GM21619 (cell line): Measurements from ENCODE around the gene GOLGA3.
A peak's percentile ranks its signal among the peaks of the same experiment; 100 is the strongest.
"Not testable (repeated sequence)": the region's sequence is repeated elsewhere in the genome, so short reads cannot be mapped to it uniquely, and the experiment has no call there.

Source experiments
- ATAC-seq: cut with Tn5 transposase; IDR thresholded peaks from one replicate; pipeline ENCODE4 v1.9.1; 2021; ENCODE audit not compliant: unreplicated experiment

The GOLGA3 gene

DNA sequence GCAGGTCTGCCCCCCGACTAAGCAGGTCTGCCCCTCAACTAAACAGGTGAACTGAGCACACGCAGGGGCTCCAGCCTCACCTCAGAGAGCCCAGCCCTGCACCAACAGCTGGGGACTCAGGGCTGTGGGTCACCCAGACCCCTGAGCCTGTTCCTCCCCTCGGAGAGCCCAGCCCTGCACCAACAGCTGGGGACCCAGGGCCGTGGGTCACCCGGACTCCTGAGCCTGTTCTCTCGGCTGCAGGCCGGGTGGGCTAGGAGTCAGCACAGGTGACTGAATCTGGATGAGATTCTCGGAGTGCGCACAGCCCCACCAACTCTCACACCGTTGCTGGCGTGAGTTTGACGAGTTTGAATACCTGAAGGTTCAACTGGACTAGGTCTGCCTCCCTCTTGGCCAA lies 46.7 kb downstream of the GOLGA3 start:
- ATAC-seq: no peak

DNA sequence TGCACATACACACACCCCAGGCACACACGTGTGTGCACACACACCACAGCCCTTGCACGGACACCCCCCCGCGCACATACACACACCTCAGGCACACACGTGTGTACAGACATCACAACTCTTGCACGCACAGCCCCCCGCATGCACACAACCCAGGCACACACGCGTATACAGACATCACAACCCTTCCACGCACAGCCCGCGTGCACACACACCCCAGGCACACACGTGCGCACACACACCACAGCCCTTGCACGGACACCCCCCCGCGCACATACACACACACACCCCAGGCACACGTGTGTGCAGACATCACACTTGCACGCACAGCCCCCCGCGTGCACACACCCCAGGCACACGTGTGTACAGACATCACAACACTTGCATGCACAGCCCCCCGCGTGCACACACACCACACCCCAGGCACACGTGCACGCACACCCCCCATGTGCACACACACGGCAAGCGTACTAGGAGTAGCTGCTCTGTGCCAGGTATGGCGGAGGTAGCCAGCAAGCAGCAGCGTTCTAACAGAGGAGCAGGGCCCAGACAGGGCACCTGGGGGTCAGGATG lies 48.8 kb downstream of the GOLGA3 start:
- ATAC-seq: no peak

- ATAC-seq: no peak
These were observed 51.1 kb downstream of the GOLGA3 start for GRCh38 chr12:132777614-132778013.

GRCh38 chr12:132776816-132777568 lies 51.7 kb downstream of the GOLGA3 start:
- ATAC-seq: no peak

DNA sequence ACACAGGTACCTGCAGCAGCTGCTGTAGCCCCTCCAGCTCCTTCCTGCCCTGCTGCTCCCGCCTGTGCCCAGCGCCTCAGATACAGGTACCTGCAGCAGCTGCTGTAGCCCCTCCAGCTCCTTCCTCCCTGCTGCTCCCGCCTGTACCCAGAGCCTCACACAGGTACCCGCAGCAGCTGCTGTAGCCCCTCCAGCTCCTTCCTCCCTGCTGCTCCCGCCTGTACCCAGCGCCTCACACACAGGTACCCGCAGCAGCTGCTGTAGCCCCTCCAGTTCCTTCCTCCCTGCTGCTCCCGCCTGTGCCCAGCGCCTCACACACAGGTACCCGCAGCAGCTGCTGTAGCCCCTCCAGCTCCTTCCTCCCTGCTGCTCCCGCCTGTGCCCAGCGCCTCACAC lies 52.4 kb downstream of the GOLGA3 start:
- ATAC-seq: not testable (repeated sequence)

GRCh38 chr12:132775502-132776229 lies 53.0 kb downstream of the GOLGA3 start:
- ATAC-seq: no peak

DNA sequence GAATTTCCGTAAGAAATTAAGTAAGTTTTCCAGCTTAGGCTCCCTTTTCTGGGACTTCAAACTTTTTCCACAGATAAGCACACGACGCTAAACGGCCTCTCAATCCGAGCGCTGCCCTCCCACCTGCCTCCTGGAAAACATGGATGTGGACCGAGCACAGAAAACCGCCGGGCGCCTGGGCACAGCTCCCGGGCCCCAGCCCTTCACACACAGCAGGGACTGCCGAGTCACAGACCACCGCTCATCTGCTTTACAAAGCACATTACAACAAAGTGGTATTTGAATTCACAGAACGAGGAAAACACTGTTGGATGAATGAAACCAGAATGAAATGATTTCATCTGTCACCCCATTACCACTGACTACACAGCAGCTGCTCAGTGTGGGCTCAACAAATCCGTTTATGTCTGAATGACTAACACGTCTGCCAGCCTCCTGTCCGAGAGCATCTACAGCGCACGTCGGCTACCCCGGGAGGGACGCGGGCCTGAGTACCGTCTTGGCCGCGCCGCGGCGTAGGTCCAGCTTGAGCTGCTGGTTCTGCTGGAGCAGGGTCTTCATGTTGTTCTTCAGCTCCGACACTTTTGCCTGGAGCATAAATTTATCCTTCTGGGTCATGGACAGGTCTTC lies 53.9 kb downstream of the GOLGA3 start:
- no peak for ATAC-seq

DNA sequence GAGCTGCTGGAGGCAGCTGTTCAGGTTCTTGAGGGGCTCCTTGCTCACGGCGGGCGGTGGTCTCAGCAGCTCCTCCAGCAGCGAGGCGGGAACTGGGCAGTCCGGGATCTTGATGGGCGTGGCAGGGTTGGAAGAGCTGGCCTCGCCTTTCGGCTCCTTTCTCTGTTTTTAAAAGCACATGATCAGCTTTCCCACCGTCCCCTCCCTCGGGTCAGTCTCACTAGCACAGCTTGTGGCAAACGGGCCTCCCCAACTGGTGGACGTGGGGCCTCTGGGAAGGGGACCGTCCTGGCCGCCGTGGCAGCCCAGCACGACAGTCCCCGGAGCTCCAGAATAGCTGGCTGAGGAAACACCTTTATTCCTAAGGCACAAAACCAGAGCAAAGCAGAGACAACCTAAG lies 54.5 kb downstream of the GOLGA3 start:
- no peak for ATAC-seq

DNA sequence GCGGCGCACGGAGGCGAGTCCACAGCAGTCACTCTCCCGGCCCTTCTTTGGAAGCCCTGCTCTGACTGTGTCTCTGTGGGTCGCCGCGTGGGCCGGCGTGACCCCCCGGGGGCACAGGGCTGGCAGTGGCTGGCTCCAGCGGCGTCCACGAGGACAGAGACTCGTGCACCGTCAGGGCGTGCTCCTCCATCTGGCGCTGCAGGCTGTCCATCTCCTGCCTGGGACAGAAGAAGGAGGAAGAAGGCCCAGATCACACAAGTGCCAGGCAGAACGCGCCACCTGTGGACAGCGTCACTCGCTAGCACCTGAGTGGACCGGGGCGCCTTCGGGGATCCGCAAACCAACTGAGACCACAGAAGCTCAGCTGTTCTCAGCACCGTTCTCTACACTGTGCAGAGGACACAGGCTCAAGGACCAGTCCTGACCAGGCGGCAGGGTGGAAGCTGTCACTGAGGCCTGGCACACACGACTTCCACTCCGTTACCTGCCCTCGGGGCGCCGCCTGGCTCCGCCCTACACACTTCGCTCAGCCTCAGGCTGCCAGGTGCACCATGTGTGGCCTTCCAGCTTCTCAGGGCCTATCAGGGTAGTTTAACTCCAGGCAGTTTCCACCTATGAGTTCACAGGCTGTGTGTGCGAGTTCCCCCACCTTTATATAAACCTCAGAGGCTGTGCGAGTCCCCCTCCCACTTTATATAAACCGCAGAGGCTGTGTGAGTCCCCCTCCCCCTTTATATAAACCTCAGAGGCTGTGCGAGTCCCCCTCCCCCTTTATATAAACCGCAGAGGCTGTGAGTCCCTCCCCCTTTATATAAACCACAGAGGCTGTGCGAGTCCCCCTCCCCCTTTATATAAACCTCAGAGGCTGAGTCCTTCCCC lies 55.4 kb downstream of the GOLGA3 start:
- no peak for ATAC-seq

DNA sequence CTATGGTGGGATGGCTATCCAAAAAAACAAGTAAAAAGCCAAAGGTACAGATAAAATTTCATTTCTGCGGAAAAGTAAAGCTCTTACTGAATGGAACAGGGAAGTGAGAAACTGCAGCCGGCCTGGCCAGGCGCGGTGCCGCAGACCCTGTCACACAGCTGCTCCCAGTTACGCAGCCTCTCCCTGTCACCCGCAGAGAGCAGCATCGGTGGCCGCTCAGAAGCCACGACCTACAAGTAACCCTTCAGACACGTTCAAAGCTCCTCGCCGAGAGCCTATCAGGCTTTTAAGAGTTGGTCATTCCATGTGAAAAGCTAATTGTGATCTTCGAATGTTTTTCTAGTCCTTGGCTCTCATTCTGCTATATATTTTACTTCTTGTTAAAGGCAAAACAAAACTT lies 56.1 kb downstream of the GOLGA3 start:
- ATAC-seq: peak; percentile 32

- ATAC-seq: peak; percentile 49
These were observed 57.4 kb downstream of the GOLGA3 start for GRCh38 chr12:132771126-132771838.

DNA sequence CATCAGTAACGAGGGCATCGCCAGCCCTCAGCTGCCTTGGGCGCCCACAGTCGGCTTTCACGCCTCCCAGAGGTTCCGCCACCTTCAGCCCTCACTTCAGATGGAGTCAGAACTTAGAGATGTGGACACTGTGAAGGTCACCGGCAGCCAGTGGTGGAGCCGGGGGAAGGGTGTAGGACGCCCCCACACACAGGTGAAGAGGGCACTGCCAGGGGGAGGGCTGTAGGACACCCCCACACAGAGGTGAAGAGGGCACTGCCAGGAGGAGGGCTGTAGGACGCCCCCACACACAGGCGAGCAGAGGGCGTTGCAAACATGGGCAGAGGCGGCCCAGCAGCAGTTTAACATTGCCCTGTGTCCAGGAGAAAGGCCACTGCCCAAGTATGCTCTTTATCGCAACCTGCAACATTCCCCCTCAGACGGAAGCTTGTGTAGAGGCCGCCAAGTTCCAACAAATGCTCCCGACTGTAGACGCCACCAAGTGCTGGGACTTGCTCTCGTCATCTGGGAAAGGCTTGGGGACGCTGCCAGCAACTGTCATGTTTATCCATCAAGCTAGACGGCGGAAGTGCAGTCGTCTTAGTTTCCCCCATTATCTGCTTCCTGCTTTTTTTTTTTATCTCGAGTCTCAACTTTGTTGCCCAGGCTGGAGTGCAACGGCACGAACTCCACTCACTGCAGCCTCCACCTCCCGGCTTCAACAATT lies 62.1 kb downstream of the GOLGA3 start:
- ATAC-seq: no peak

DNA sequence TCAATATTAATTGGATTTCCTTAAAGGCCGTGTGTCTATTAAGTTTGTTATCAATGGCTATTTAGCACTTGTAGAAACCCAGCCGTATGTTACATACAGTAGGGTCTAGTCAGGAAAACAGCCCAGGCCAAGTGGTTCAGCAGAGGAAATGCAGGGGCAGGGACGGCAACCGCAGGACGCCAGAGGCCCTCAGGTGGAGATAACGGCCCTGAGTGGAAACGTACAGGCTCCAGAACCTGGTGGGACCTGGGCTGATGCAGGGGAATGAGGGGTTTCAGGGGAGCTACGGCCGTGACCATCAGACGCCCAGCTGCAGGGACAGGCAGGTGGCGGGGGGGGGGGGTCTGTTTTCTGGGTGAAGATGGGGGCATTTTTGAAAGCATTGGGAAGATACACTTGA lies 63.3 kb downstream of the GOLGA3 start:
- ATAC-seq: no peak

DNA sequence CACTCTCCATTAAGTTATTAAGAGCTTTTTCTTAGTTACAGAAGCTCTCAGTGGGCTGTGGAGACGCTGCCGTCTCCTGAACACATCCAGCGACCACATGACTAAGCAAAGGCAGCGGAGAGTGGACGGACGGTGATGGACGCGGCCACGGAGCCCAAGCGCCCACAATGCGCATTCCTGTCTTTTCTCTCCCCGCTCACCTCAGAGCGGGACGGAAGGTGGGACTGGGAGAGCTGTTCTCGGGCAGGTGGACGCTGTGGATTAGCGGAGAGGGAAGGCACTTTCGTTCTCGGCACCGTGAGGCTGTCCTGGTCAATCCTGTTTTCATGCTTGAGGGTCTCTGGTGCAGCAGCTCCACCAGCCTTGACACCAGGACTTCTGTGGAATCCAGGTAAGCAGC lies 64.4 kb downstream of the GOLGA3 start:
- no peak for ATAC-seq

GRCh38 chr12:132761921-132762583 lies 66.6 kb downstream of the GOLGA3 start:
- peak; percentile 77 for ATAC-seq

GRCh38 chr12:132761032-132761920 lies 67.4 kb downstream of the GOLGA3 start, which contains the start of gene ANKLE2:
ANKLE2 (minus strand) TSS chr12:132761832; CDS start chr12:132761798, 34 bp downstream.
- peak; percentile 30 for ATAC-seq

DNA sequence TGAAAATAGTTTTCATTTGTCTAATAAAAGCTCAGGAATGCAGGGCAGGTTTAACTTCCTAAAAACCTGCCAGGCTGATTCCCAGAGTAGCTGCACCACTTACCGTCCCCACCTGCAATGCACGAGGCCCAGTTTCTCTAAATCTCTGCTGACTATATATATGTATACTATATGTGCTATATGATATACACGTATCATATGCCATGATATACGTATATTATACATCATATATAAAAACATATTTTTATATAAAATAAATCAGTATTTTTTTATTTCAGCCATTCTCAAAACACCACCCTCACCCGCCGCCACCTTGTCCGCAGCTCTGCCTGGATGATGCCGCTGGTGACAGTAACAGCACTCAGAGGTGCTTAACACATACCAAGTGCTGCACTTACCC lies 69.3 kb downstream of the GOLGA3 start:
- no peak for ATAC-seq

DNA sequence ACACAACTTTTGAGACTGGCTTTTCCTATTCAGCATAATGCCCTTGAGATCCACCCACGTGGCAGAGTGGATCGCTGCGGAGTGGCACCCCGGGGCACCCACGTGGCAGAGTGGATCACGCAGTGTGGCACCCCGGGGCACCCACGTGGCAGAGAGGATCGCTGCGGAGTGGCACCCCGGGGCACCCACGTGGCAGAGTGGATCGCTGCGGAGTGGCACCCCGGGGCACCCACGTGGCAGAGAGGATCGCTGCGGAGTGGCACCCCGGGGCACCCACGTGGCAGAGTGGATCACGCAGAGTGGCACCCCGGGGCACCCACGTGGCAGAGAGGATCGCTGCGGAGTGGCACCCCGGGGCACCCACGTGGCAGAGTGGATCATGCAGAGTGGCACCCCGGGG lies 69.8 kb downstream of the GOLGA3 start:
- not testable (repeated sequence) for ATAC-seq
